ENCODE data around the gene ZNF214. TPM values are rescaled to one million over a fixed set of nuclear protein-coding genes. Genes with fewer than 3 reads are reported as not detected.

The ZNF214 gene
- polyA plus RNA-seq = not detected

DNA sequence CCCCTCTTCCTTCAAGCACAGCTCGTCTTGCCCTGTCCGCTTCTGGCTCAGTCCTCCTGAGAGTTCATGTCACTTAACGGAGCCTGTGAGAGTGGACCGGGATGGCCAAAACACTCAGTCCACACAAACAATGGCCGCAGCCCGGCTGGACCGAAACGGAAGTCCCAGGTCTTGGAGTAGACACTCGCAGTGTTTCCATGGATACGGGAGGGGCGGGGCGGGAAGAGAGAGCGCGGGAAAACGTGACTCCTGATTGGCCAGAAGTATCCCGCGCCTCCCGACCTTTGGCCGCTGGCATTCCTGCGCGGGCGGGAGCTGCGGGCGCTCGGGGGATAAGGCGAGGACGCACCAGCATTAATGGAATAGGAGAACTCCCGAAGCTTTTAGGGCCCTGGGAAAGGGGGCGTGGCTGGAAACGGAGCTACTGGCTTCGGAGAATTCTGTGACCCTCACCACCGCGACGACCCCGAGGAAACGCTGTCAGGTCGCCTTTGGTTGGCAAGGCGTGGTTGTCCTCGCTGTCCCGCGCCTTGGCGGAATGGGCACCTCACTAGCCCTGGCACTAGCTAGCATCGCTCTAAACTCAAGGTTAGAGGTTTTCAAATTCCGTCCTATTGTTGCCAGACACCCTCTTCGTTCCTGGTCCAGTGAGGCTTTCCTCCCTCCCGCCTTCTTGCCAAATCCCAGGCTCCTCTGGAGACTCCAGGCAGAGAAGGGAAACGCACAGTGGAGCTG, at the start of gene ZNF214, which contains the start of gene NLRP14:
ZNF214 (minus strand) TSS at position 164 of the 735 bp plus-strand sequence. CDS start 17,511 bp downstream, outside the sequence.
NLRP14 (plus strand) TSS at position 297 of the 735 bp plus-strand sequence. CDS start 18,108 bp downstream, outside the sequence.
- peaks cover 25% of the 10 kb centered on the region for H3K27me3 Mint-ChIP-seq
- H3K27ac Mint-ChIP-seq = no peak within 1 kb of the TSS
- H3K4me3 Mint-ChIP-seq = peak within 1 kb of the TSS in 2 of 4 donors; percentile 5 to 76
- no peaks in the 10 kb centered on the region for H3K36me3 Mint-ChIP-seq
- no peaks in the 10 kb centered on the region for H3K9me3 Mint-ChIP-seq
- H3K4me1 Mint-ChIP-seq = peaks cover 0 to 5% (median 0%) of the 10 kb centered on the region in 3 donors

DNA sequence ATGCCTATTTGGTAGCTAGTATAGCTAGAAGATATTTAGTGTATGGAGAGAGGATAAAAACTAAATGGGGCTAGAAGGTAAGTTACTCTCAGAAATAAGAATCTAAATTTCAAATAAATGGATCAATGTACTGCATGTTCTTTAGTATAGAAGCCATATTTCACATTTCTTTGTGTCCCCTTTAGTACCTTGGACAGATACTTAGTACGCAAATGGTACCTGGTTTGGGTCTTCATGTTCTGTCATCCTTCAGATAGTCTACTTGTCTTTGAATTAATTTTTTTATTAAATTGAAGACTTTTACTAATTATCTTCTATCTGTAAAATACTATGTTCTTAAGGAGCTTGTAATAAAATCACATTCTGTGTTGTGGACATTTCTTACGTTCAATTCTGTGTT, 42.4 kb upstream of the ZNF214 start:
- H3K27ac Mint-ChIP-seq = no peak overlapping the region
- H3K27me3 Mint-ChIP-seq = peaks cover 5% of the 10 kb centered on the region
- H3K36me3 Mint-ChIP-seq = no peaks in the 10 kb centered on the region
- H3K4me3 Mint-ChIP-seq = no peak overlapping the region
- H3K4me1 Mint-ChIP-seq = no peaks in the 10 kb centered on the region
- H3K9me3 Mint-ChIP-seq = peaks cover 0 to 3% (median 0%) of the 10 kb centered on the region in 3 donors

DNA sequence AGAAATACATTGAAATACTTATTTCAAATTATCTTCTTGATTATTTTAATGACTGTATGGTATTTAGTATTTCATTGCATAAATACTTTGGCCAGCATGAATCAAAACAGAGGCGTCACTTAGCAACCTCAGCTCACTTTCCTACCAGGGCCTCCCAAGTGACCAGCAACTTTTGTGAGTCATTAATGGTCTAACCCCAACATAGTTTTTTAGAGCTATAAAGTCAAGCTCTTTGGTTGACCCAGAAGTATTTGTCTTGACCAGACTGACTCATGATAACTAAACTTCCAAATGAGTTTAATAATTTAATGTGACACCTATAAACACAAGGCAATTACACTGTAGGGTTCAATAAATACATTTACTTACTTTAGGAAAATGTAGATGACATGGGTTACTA, 40.7 kb upstream of the ZNF214 start:
- no peak overlapping the region for H3K27ac Mint-ChIP-seq
- H3K9me3 Mint-ChIP-seq = no peaks in the 10 kb centered on the region
- H3K4me1 Mint-ChIP-seq = no peaks in the 10 kb centered on the region
- H3K36me3 Mint-ChIP-seq = no peaks in the 10 kb centered on the region
- H3K4me3 Mint-ChIP-seq = no peak overlapping the region
- peaks cover 5% of the 10 kb centered on the region for H3K27me3 Mint-ChIP-seq

DNA sequence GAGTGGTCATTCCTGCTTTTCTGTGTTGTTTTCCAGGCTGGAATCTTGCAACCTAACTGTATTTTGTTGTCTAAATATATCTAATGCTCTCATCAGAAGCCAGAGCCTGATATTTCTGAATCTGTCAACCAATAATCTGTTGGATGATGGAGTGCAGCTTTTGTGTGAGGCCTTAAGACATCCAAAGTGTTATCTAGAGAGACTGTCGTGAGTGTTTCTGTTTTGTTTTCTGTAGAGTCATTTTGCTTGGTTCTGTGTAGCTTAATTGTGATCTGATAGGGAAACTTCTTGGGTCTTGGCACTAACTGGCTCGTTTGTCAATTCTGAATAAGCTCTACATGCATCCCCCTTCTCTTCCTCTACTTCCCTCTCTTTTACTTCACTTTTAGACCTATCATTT, 37.5 kb upstream of the ZNF214 start:
- Mint-ChIP-seq H3K27ac (no peak overlapping the region), H3K9me3 (peaks cover 0 to 1% (median 0%) of the 10 kb centered on the region in 3 donors), H3K4me1 (no peaks in the 10 kb centered on the region), H3K27me3 (peaks cover 7% of the 10 kb centered on the region), H3K4me3 (no peak overlapping the region), H3K36me3 (no peaks in the 10 kb centered on the region)

DNA sequence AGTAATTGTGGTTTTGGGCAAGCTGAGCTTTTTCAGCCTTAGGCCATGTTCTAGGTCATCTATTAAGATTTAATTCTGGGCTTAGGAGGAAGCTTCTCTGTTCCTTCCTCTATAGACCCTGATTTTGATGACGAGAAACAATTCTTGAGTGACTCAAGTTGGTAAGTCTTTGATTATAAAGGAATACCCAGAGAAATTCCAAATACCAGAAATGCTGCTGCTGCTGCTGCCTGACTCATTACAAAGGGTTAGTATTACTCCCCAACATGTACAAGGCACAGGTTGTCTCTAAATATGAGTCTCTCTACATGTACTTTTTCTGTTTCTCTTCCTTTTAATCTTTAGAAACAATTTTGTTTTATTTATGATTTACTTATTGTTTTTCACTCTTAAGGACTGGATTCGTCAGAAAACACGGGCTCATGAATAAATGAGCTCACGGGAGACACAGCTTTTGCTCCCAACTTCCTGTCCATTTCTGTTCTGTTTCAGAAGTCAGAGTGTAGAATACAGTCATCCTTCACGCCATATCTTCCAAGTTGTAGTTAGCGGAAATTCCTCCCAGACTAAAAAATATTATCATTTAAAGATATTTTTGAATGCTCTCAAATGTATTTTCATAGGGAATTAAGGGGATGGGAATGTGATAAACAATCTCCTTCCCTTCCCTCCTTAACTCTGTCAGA, 36.8 kb upstream of the ZNF214 start:
- H3K9me3 Mint-ChIP-seq = peaks cover 0 to 1% (median 0%) of the 10 kb centered on the region in 3 donors
- no peak overlapping the region for H3K4me3 Mint-ChIP-seq
- no peaks in the 10 kb centered on the region for H3K4me1 Mint-ChIP-seq
- H3K36me3 Mint-ChIP-seq = no peaks in the 10 kb centered on the region
- peaks cover 7% of the 10 kb centered on the region for H3K27me3 Mint-ChIP-seq
- no peak overlapping the region for H3K27ac Mint-ChIP-seq

DNA sequence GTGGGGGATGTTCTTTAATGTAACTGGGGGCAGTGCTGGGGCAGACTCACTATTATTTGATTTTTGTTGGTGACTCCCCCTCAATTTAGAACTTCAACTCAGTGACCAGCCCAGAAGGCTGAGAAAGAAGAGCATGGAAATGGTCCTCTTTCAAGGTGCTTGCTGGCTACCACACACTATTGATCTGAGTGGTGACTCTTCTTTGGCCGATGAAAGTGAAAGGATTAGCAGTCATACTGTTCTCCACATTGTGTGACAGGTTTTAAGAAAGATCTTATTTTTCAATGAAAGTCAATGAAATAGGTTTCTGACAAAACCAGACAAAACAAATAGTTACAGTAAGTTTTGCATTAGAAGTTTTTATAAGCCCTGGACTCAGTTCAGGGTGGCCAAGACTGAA, 30.0 kb upstream of the ZNF214 start:
- Mint-ChIP-seq H3K36me3 (no peaks in the 10 kb centered on the region), H3K9me3 (peaks cover 0 to 1% (median 0%) of the 10 kb centered on the region in 3 donors), H3K4me1 (no peaks in the 10 kb centered on the region), H3K4me3 (no peak overlapping the region), H3K27me3 (peaks cover 2% of the 10 kb centered on the region), H3K27ac (no peak overlapping the region)

DNA sequence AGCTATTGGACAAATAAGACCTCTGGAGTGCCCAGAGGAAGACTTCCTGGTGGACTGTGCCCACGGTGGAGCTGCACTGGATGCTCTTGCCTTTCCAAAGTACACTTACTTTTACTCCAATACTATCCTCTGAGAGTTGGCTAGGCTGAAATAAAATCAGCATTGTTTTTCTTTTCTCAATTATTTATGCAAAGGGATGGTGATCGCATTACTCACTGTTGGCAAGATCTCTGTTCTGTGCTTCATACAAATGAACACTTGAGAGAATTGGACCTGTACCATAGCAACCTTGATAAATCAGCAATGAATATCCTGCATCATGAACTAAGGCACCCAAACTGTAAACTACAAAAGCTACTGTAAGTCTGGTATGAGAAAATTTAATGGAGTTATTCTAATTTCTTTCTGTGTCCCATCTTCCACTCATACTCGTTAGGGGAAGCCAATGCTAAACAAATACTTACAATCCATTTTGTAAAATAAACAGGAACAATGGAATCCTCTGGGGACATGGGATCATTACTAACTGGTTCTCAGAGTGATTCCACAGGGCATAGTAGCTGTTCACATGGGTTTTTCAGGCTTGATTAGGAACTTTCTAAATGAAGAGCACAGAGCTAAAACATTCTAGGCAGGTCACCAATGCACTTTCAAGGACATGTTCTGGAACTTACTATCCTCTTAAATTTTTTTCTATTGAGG, 26.5 kb upstream of the ZNF214 start:
- Mint-ChIP-seq H3K36me3 (no peaks in the 10 kb centered on the region), H3K27me3 (peaks cover 1% of the 10 kb centered on the region), H3K4me1 (no peaks in the 10 kb centered on the region), H3K4me3 (no peak overlapping the region), H3K9me3 (no peaks in the 10 kb centered on the region), H3K27ac (no peak overlapping the region)

DNA sequence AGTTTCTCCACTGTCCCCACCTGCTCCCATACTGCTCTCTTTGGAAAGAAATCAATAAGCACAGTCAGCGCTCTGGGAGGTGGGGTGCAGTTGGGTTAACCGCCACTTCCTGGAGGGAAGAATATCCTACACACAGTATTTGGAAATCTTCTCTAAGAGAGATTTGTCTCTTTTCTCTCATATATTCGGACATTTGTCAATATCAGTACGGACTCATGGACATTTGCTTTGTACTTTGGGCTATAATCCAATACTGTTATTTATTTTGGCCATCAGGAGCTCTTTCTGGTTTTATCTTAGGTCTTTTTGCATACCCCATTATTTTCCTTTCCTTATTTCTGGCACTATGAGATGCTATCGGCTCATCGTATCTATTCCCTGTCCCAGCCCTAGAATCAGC, 13.9 kb upstream of the ZNF214 start:
- Mint-ChIP-seq H3K27me3 (no peaks in the 10 kb centered on the region), H3K4me1 (no peaks in the 10 kb centered on the region), H3K27ac (no peak overlapping the region), H3K36me3 (no peaks in the 10 kb centered on the region), H3K4me3 (no peak overlapping the region), H3K9me3 (no peaks in the 10 kb centered on the region)

DNA sequence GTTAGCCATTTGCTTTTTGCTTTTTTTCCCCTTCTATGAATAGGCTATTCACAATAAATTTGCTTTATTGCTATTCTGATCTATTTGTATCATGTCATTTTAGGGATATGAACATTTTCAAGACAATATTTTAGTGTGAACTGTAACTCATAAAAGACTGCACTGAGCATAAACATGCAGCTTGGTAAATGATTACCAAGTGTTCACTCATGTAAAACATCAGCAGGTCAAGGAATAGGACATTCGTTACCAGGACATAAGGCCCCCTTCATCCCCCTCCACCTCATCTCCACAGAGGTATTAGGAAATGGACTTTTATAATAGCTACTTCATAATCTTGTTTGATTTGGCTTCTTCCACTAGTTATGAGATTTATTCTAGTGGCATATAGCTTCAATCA, 12.5 kb upstream of the ZNF214 start:
- H3K27me3 Mint-ChIP-seq = no peaks in the 10 kb centered on the region
- no peaks in the 10 kb centered on the region for H3K4me1 Mint-ChIP-seq
- no peak overlapping the region for H3K27ac Mint-ChIP-seq
- no peak overlapping the region for H3K4me3 Mint-ChIP-seq
- no peaks in the 10 kb centered on the region for H3K36me3 Mint-ChIP-seq
- H3K9me3 Mint-ChIP-seq = no peaks in the 10 kb centered on the region

DNA sequence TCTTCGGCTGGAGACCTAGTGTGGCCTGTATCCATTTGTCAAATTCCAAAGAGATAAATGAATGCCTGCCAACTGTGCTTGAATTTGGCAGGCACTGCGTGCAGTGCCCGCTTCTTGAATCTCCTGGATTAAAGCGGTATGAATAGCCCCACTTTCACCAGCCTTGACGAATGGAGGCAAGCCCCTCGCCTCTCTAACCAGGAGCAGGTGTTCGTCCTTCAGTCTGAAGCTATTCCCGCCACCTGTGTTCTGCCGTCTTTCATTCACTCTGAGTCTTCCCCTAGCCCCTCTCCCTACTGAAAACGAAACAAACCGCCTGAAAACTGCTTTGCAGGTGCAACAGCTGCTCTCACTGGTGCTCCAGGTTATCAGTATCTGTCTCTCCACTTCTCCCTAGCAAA, 11.3 kb upstream of the ZNF214 start:
- no peaks in the 10 kb centered on the region for H3K27me3 Mint-ChIP-seq
- H3K27ac Mint-ChIP-seq = no peak overlapping the region
- no peaks in the 10 kb centered on the region for H3K36me3 Mint-ChIP-seq
- no peak overlapping the region for H3K4me3 Mint-ChIP-seq
- no peaks in the 10 kb centered on the region for H3K9me3 Mint-ChIP-seq
- H3K4me1 Mint-ChIP-seq = no peaks in the 10 kb centered on the region

DNA sequence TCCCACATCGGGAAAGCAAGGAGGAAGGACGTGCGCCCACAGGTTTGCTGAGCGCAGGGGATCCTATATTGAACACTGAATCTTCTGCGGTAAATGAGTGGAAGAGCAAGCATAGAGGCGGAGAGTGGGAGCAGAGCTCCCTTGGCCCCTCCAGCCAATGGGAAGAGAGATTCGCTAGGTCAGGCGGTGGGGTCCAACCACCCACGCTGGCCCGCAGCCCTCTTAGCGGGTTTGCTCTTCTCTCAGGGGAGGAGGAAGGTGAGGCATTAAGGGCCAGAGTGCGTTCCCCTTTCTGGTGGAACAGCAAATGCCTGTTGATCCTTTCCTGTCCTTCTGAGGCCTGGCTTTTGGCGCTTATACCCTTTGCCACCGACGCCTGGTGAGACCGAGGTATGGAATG, 10.7 kb upstream of the ZNF214 start:
- Mint-ChIP-seq H3K4me1 (no peaks in the 10 kb centered on the region), H3K4me3 (no peak overlapping the region), H3K36me3 (no peaks in the 10 kb centered on the region), H3K27me3 (no peaks in the 10 kb centered on the region), H3K27ac (no peak overlapping the region), H3K9me3 (no peaks in the 10 kb centered on the region)

DNA sequence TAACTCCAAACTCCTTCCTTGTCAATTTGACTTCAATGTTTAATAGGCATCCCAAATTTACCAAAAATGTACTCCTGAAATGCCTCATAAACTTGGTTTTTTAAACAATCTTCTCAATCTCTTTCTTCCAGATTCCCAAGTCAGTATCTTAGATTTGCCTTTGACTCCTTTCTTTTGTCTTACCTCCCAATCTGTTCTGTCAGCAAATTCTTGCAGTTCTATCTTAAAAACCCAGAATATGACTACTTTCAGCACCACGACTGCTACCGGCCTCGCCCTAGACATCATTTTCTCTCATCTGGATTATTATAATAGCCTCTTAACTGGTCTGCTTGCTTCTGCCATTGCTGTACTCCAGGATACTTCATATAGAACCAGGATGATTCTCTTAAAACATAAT, 8.0 kb upstream of the ZNF214 start:
- no peaks in the 10 kb centered on the region for H3K4me1 Mint-ChIP-seq
- H3K27ac Mint-ChIP-seq = no peak overlapping the region
- H3K36me3 Mint-ChIP-seq = no peaks in the 10 kb centered on the region
- H3K4me3 Mint-ChIP-seq = no peak overlapping the region
- H3K27me3 Mint-ChIP-seq = no peaks in the 10 kb centered on the region
- no peaks in the 10 kb centered on the region for H3K9me3 Mint-ChIP-seq

DNA sequence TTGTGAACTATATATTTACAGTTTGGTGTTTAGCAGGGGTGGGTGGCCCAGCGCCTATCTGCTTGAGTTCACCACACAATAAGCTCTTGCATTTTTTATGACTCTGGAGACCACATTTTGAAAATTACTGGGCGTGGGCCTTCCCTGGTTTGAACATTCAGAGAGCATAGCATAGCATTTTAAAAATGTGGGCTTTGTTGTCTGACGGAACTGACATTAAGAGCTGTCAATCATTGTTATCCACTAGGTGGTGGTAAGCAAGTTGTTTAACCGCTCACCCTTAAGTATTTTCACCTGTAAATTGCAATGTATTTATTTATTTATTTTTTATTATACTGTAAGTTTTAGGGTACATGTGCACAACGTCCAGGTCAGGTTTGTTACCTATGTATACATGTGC, 1.2 kb upstream of the ZNF214 start:
- Mint-ChIP-seq H3K36me3 (no peaks in the 10 kb centered on the region), H3K27me3 (peaks cover 25% of the 10 kb centered on the region), H3K9me3 (no peaks in the 10 kb centered on the region), H3K4me1 (peaks cover 0 to 5% (median 0%) of the 10 kb centered on the region in 3 donors), H3K4me3 (no peak overlapping the region), H3K27ac (no peak overlapping the region)

DNA sequence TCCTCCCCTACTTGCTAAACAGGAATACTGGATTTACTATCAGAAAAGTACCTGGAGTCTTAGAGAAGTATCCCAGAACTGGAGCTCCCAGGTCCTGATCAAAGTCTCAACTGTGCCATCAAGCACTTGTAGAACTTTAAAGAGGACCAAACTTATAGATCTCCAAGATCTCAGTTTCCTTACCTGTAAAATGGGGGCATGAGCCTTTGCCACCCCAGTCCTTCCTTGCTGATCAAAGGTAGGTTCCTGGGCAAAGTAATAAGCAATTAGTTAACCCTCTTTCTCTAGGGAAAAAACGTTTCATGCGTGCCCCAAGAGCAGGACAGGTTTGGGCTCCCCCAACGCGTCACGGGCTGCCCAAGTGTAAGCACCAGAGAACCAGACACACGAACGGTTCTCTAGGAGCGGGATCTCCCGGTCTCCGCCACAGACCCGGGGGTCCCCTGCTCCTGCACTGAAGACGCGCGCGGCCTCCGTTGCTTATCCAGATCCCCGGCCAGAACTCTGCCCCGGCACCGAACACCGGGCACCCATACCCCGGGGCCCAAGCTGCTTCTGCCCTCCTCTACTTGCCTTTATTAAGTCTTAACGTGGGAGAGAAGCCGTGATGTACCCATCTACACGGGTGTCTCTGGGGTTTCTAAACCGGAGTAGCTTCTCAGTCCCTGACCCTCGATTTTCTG, 505 bp downstream of the ZNF214 start:
- Mint-ChIP-seq H3K27me3 (peaks cover 25% of the 10 kb centered on the region), H3K36me3 (no peaks in the 10 kb centered on the region), H3K27ac (no peak overlapping the region), H3K4me3 (peak overlapping the region in 1 of 4 donors; percentile 5), H3K4me1 (peaks cover 0 to 5% (median 0%) of the 10 kb centered on the region in 3 donors), H3K9me3 (no peaks in the 10 kb centered on the region)

DNA sequence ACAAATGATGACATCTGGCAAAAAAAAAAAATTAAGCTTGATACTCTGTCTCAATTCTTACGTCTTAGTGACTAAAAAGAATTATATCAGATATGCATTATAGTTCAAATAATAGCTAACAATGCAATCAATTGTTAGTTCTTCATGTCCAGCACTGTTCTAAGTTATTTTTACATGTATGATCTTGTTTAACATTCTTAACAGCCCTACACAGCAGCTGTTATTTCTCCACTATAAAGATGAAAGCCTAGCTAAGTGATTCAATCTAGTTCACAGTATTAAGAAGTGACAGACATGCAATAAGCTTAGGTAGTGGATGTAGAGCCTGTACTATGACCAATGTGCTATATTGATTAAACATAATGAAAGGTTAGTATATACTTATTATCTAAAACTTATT, 4.1 kb downstream of the ZNF214 start:
- Mint-ChIP-seq H3K27me3 (peaks cover 16% of the 10 kb centered on the region), H3K9me3 (no peaks in the 10 kb centered on the region), H3K27ac (no peak overlapping the region), H3K4me3 (no peak overlapping the region), H3K36me3 (no peaks in the 10 kb centered on the region), H3K4me1 (peaks cover 0 to 5% (median 0%) of the 10 kb centered on the region in 3 donors)

Data from IgD-negative memory B cell (primary cell).